Measurements from ENCODE around the gene NUP93.

The NUP93 gene

DNA sequence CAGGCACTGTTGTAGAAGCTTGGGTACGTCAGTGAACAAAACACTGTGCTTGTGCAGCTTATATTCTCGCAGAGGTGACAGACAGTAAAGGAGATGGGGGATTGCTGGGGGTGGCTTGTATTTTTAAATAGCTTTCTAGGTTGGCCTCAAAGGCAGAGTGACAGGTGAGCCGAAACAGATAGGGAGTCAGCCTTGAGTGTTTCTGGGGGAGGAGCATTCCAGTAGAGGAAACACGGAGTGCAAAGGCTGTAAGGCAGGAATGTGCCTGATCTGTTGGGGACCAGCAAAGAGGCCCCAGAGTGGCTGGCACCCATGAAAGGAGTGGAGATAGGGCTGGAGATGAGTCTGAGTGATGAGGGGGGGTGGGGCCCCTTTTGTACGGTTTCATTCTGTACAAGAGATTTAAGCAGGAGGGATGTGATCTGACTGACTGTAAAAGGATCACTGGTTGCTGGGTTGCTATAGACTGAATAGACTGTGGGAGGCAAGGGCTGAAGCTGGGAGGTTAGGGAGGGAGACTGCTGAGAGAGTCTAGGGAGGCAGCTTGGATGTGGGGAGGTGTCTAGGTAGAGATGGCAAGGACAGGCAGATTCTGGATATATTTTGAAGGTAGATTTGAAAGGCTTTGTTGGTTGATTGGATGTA lies 15.2 kb downstream of the NUP93 start:
- Histone ChIP-seq H3K4me3 (ENCODE audit: low read depth in 1 of 2, low read length in 2 of 2) (no peak overlapping the region), H4K20me1 (ENCODE audit: insufficient read depth, low read length) (peaks cover 53% of the 10 kb centered on the region; the same call in 1 of the 2 replicates), H3K4me2 (ENCODE audit: insufficient read depth, low read length) (no peak overlapping the region), H3K27ac (ENCODE audit: low read length) (no peak overlapping the region), H3K4me1 (ENCODE audit: insufficient read depth, low read length) (no peaks in the 10 kb centered on the region), H3K27me3 (ENCODE audit: insufficient read depth, low read length, poor library complexity) (no peaks in the 10 kb centered on the region), H3K9me3 (ENCODE audit: insufficient read depth, low read length, severe bottlenecking) (no peaks in the 10 kb centered on the region), H3K36me3 (ENCODE audit: insufficient read depth, low read length) (peaks cover 25% of the 10 kb centered on the region), H3K9ac (ENCODE audit: low read depth, low read length) (no peak overlapping the region), H3K79me2 (ENCODE audit: insufficient read depth, low read length) (peaks cover 88% of the 10 kb centered on the region), H2AFZ (ENCODE audit: low read depth, low read length) (no peak overlapping the region)
- no peak for ATAC-seq (ENCODE audit: insufficient read depth, low read depth)
- no peak for DNase-seq
- no peak for TF ChIP-seq EZH2 (IDR thresholded peaks at IDR 0.05; ENCODE audit: borderline replicate concordance, low read depth, low read length, severe bottlenecking)
- TF ChIP-seq, protein P1, sequence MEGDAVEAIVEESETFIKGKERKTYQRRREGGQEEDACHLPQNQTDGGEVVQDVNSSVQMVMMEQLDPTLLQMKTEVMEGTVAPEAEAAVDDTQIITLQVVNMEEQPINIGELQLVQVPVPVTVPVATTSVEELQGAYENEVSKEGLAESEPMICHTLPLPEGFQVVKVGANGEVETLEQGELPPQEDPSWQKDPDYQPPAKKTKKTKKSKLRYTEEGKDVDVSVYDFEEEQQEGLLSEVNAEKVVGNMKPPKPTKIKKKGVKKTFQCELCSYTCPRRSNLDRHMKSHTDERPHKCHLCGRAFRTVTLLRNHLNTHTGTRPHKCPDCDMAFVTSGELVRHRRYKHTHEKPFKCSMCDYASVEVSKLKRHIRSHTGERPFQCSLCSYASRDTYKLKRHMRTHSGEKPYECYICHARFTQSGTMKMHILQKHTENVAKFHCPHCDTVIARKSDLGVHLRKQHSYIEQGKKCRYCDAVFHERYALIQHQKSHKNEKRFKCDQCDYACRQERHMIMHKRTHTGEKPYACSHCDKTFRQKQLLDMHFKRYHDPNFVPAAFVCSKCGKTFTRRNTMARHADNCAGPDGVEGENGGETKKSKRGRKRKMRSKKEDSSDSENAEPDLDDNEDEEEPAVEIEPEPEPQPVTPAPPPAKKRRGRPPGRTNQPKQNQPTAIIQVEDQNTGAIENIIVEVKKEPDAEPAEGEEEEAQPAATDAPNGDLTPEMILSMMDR (IDR thresholded peaks at IDR 0.05; ENCODE audit: borderline replicate concordance, extremely low read depth, low read length, poor library complexity, severe bottlenecking) = no peak

DNA sequence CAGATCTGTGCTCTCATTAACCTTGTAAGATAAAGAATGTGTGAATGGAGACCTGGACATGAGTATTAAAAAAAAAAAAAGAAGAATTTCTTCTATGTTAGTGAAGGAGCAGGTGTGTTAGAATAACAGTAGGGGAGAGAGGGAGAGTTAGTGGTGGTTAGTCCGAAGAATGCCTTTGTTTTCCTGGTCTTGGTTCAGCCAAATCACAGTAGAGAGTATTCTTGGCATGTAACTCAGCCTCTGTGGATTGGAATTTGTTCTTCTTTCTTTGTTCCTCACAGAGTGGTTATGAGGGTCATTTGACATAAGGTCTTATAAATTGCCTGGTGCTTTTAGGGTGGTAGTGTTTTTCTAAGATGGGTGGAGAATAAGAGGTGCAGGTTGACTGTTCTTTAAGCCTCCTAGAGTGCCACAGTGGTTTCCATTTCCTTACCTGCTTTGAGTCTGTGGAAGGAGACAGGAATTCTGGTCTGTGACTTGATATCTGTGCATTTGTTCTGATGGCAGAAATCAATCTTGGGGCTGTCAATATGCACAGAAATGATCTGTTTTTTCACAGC lies 17.6 kb downstream of the NUP93 start:
- H3K4me1 ChIP-seq (ENCODE audit: insufficient read depth, low read length) = no peaks in the 10 kb centered on the region
- H4K20me1 ChIP-seq (ENCODE audit: insufficient read depth, low read length) = peaks cover 48% of the 10 kb centered on the region; the same call in 1 of the 2 replicates
- H3K27me3 ChIP-seq (ENCODE audit: insufficient read depth, low read length, poor library complexity) = no peaks in the 10 kb centered on the region
- no peak for TF ChIP-seq EZH2 (IDR thresholded peaks at IDR 0.05; ENCODE audit: borderline replicate concordance, low read depth, low read length, severe bottlenecking)
- TF ChIP-seq, protein P1 (IDR thresholded peaks at IDR 0.05; ENCODE audit: borderline replicate concordance, extremely low read depth, low read length, poor library complexity, severe bottlenecking) = no peak
- H3K9me3 ChIP-seq (ENCODE audit: insufficient read depth, low read length, severe bottlenecking) = no peaks in the 10 kb centered on the region
- H2AFZ ChIP-seq (ENCODE audit: low read depth, low read length) = no peak overlapping the region
- H3K9ac ChIP-seq (ENCODE audit: low read depth, low read length) = no peak overlapping the region
- no peak for ATAC-seq (ENCODE audit: insufficient read depth, low read depth)
- H3K4me3 ChIP-seq (ENCODE audit: low read depth in 1 of 2, low read length in 2 of 2) = no peak overlapping the region
- no peak overlapping the region for H3K27ac ChIP-seq (ENCODE audit: low read length)
- H3K36me3 ChIP-seq (ENCODE audit: insufficient read depth, low read length) = peaks cover 48% of the 10 kb centered on the region
- H3K79me2 ChIP-seq (ENCODE audit: insufficient read depth, low read length) = peaks cover 96% of the 10 kb centered on the region
- no peak for DNase-seq
- no peak overlapping the region for H3K4me2 ChIP-seq (ENCODE audit: insufficient read depth, low read length)

DNA sequence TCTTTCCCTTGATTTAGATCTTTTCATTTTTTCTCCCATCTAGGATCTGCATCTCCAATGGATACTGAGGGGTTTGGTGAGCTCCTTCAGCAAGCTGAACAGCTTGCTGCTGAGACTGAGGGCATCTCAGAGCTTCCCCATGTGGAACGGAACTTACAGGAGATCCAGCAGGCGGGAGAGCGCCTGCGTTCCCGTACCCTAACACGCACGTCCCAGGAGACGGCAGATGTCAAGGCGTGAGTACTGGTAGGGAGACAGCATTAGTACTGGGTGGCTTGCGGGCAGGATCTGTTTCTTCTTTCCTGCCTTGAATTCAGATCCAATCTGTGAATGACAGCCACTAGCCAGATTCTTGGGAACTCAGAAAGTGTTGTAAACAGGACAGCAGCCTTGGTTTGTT lies 18.3 kb downstream of the NUP93 start:
- DNase-seq (no peak), ATAC-seq (ENCODE audit: insufficient read depth, low read depth) (no peak)
- Histone ChIP-seq H3K36me3 (ENCODE audit: insufficient read depth, low read length) (peaks cover 55% of the 10 kb centered on the region), H3K4me2 (ENCODE audit: insufficient read depth, low read length) (no peak overlapping the region), H3K27ac (ENCODE audit: low read length) (peak overlapping the region; percentile 11; the same call in 1 of the 2 replicates), H2AFZ (ENCODE audit: low read depth, low read length) (no peak overlapping the region), H3K4me3 (ENCODE audit: low read depth in 1 of 2, low read length in 2 of 2) (no peak overlapping the region), H3K27me3 (ENCODE audit: insufficient read depth, low read length, poor library complexity) (no peaks in the 10 kb centered on the region), H3K9me3 (ENCODE audit: insufficient read depth, low read length, severe bottlenecking) (peaks cover 1% of the 10 kb centered on the region), H4K20me1 (ENCODE audit: insufficient read depth, low read length) (peaks cover 45% of the 10 kb centered on the region; the same call in 1 of the 2 replicates), H3K79me2 (ENCODE audit: insufficient read depth, low read length) (peaks cover 96% of the 10 kb centered on the region), H3K4me1 (ENCODE audit: insufficient read depth, low read length) (no peaks in the 10 kb centered on the region), H3K9ac (ENCODE audit: low read depth, low read length) (no peak overlapping the region)
- TF ChIP-seq, protein P1 (IDR thresholded peaks at IDR 0.05; ENCODE audit: borderline replicate concordance, extremely low read depth, low read length, poor library complexity, severe bottlenecking) = no peak
- TF ChIP-seq EZH2 (IDR thresholded peaks at IDR 0.05; ENCODE audit: borderline replicate concordance, low read depth, low read length, severe bottlenecking) = no peak

Data from DND-41 (cell line).